DND-41 (cell line): Measurements from ENCODE around the gene RNF10.

Experiments
- EZH2 ChIP-seq: IDR thresholded peaks from 3 replicates; pipeline ENCODE4 v1.6.1; 2012; ENCODE audit warnings: borderline replicate concordance, low read depth, mild to moderate bottlenecking, moderate library complexity, low read length, inconsistent platforms; ENCODE audit not compliant: severe bottlenecking
- TF ChIP-seq, protein P1 (sequence below): IDR thresholded peaks from 2 replicates; pipeline ENCODE4 v1.5.1; 2012; ENCODE audit warnings: borderline replicate concordance, low read length, moderate library complexity, mild to moderate bottlenecking; ENCODE audit not compliant: poor library complexity, severe bottlenecking; ENCODE audit errors: extremely low read depth

DNA sequence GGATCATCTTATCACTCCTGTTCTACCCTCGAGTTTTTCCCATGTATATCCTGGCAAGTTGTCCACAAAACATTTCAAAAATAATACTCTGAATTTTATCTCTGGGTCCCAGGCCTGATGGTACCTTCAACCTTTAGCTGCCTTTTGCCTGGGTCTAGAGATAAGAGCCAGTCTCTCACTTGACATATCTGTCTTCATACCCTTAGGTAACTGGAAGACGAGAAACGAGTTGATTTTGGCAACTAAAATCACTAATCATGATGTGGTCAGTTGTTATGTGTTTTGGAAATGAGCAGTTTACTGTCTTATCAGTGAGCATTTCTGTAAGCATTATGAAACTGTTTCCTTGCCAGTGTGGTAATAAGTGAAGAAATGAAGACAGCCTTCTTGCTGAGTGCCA is 6.3 kb downstream of the RNF10 start:
- TF ChIP-seq, protein P1, sequence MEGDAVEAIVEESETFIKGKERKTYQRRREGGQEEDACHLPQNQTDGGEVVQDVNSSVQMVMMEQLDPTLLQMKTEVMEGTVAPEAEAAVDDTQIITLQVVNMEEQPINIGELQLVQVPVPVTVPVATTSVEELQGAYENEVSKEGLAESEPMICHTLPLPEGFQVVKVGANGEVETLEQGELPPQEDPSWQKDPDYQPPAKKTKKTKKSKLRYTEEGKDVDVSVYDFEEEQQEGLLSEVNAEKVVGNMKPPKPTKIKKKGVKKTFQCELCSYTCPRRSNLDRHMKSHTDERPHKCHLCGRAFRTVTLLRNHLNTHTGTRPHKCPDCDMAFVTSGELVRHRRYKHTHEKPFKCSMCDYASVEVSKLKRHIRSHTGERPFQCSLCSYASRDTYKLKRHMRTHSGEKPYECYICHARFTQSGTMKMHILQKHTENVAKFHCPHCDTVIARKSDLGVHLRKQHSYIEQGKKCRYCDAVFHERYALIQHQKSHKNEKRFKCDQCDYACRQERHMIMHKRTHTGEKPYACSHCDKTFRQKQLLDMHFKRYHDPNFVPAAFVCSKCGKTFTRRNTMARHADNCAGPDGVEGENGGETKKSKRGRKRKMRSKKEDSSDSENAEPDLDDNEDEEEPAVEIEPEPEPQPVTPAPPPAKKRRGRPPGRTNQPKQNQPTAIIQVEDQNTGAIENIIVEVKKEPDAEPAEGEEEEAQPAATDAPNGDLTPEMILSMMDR, result no peak
- TF ChIP-seq EZH2, result no peak
